GM21528 (cell line): Measurements from ENCODE around the gene NLGN4X.
"Not testable (repeated sequence)": the region's sequence is repeated elsewhere in the genome, so short reads cannot be mapped to it uniquely, and the experiment has no call there.

Source experiments
- ATAC-seq: cut with Tn5 transposase; IDR thresholded peaks from one replicate; pipeline ENCODE4 v1.9.1; 2021; ENCODE audit warnings: mild to moderate bottlenecking, moderate library complexity; ENCODE audit not compliant: unreplicated experiment, low FRiP score

The NLGN4X gene

DNA sequence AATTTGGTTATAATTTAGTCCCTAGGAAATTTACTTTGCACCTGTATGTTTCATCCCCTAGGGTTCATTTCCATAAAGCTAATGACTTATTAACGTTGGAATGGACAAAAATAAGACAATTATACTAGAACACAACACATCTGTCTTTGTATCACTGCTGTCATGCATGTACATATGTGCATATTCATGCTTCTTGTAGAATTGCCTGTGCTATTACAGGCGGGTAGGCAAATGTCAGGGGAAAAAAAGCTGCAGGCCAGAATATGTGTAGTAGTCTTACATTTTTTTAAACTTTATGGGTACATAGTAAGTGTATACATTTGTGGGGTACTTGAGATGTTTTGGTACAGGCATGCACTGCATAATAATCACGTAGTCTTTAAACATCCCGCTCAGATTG lies 209.6 kb downstream of the NLGN4X start:
- ATAC-seq = no peak

DNA sequence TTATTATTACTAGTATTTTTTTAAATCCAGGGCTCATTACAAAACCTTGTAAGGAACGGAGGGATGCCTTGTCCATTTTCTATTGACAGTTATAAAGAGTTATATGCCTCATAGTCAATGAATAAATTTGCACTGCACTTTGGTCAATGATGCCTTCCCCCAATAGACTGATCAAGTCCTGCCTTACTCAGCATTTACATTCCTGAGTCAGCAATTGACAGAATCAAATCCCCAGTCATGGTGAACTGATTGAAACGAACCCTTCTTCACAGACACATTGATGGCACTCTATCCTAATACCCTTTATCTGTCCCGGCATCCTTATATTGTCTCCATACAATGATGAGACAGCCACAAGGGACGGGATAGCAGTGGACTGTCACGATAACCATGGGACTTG lies 213.2 kb downstream of the NLGN4X start:
- ATAC-seq = no peak

DNA sequence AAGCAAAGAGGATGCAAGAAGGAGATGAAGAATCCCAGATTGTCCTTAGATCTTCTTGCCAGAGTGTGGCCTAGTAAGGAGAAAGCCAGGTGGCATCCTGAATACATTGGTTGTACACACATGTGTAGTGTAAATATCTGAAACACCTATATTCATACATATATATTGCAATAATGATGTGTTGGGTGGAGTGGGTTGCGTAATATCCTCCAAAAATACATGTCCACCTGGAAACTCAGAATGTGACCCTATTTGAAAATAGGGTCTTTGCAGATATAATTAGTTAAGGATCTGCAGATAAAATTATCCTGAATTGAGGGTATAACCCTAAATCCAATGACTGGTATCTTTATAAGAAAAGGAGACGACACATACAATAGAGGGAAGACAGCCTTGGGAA lies 216.3 kb downstream of the NLGN4X start:
- ATAC-seq = no peak

- ATAC-seq = no peak
Observed at GRCh38 chrX:6005856-6006255, 222.8 kb downstream of the NLGN4X start.

DNA sequence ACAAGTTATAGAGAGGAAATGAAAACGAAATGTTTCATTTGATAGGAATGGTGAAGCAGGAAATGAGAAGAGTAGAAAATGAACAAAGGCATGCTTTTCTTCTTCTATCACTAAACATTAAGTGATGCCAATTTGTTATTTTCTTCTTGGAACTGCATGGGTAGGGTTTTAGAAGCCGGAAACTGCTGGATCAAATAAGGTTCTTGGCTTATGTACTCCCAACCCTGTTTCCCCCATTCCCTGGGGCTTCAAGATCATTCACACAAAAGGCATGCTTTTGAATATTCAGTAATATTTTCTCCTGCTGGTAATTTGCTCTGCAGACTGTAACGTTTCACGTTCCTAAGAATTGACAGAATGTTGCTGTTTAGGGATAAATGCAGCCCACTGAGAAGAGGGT lies 224.1 kb downstream of the NLGN4X start:
- no peak for ATAC-seq

GRCh38 chrX:6002056-6002455 lies 226.6 kb downstream of the NLGN4X start:
- no peak for ATAC-seq

- ATAC-seq = no peak
Observed at GRCh38 chrX:5998901-5999300, 229.8 kb downstream of the NLGN4X start.

DNA sequence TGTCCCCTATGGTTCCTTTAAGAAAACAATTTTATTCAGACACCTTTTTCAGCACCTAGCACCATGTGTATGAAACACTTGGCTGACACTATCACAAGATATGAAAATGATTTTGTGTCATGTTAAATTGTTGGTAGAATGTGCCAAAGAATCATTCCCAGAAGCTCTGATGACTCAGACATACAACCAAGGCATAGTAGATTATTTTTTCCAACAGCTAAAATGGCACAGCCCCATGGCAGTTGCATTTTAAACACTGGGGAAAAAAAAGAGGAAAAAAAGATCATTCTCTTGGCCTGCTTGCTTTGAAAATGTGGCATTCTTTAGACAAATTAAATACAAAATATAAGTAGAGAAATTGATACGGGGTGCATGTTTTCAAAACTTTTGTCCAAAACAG lies 230.2 kb downstream of the NLGN4X start:
- no peak for ATAC-seq

DNA sequence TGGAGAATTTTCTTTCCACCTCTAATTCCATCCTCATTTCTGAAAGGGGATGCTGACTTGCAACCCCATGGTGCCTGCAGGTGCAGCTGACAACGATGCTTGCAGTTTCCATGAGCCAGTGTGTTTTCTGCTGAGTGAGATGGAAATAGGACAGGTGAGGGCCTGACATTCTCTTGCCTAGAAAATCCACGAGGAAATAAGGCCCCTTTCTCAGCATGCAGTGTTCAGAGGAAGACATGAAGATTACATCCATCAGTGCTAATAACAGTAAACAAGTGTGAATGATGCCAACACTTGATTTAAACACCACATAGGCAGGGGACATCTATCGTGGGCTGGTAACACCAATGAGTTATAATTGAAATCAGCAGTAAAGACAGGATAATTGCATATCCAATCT lies 237.3 kb downstream of the NLGN4X start:
- no peak for ATAC-seq

DNA sequence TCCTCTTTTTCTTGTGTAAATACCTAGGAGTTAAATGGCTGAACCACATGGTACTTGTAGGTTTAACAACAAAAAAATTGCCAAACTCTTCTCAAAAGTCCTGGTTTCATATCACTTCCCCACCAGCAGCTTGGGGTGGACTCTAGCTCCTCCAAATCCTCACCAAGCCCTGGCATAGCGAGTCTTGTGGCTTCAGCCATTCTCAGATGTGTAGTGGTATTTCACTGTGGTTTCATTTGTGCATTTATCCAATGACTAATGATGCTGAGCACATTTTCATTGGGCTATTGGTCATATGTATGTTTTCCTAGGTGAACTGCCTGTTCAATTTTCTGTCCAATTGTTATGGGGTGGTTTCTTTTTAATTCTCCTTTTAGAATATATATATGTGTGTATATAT lies 249.3 kb downstream of the NLGN4X start:
- ATAC-seq = no peak

DNA sequence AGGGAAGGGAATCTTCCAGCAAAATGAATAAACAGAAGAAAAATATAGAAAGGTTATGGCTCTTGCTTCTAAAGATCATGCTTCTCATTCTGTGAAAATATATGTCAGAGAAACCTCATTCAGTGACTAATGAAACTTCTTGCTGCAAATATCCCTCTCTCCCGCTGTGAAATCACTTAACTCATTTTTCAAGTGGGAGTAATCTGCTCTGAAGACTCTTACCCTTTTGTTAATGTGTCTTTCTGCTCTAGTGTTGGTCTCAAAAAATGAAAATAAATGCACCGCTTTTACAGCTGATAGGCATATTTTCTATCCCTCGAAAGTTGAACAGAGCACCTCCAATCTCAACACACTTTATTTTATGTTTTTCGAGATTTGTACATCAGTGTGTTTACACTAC lies 252.3 kb downstream of the NLGN4X start:
- no peak for ATAC-seq

- ATAC-seq = no peak
Observed at GRCh38 chrX:5971300-5971699, 257.4 kb downstream of the NLGN4X start.

DNA sequence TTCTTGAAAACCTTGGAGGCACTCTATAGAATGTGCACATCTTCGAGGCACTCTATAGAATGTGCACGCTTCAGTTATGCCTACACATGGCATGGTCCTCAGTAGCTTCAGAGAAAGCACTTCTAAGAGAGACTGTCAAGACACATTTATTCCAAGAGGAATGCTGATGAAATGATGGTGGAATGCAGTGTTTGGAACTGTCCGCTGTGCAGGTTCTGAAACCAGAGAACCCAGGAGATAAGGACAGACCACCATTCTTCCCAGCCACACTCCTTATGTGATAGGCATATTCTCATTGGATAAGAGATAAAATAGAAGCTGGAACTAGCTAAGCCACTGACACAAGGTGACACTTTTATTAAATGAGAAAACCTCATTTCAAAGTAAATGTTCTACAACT lies 263.3 kb downstream of the NLGN4X start:
- ATAC-seq = no peak

DNA sequence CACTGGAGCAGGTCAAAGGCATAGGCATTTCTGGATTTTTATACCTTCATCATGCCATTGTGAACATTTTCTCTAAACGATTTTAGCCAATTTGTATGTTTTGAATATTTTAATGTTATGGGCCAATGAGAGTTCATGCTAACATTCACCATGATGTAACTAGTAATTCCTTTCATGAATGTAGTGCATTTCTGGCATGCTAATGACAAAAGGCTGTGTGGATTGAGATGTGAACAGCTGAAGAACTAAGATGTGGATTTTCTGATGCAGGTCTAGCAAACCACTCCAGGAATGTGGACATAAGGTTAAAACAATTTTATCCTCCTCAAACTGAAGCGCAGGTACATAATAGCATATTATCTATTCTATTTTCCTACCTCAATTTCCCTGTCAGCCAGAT lies 269.4 kb downstream of the NLGN4X start:
- no peak for ATAC-seq

DNA sequence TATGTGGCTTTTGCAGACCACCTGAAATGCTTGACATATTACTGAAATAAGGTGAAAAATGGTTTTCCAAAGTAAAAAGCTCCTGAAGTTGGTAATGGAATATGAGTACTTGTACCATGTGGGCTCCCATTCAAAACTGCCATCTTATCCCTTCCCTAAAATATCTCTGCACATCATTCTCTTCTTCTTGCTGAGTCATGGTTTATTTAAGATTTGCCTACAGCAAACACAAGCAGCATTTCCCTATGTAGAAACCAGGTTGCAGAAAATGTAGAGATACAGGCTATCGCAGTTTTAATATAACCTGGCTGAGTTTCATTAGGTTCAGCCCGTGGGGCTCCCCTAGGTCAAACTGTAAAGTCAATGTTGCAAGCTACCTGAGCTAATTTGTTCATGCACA lies 270.1 kb downstream of the NLGN4X start:
- no peak for ATAC-seq

GRCh38 chrX:5957506-5957905 lies 271.2 kb downstream of the NLGN4X start:
- ATAC-seq = no peak

DNA sequence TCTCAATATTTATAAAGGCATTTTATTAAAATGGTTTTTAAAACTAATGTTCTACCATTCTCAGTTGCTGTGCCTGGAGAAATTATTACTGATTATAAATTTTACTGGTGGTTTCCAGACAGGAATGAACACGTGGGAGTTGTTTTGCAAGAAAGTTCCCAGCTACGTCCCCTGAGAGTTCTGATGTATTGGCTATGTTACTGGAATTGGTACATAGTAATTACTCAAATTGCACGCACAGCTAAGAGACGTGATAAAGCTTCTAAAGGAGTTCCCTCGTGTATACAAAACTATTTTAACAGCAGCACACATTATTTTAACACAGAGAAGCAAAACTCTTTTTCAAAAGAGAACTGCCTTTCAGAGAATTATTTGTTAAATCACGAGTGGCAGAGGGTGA lies 292.2 kb downstream of the NLGN4X start:
- ATAC-seq = no peak

GRCh38 chrX:5928224-5928623 lies 300.4 kb downstream of the NLGN4X start:
- ATAC-seq = no peak

DNA sequence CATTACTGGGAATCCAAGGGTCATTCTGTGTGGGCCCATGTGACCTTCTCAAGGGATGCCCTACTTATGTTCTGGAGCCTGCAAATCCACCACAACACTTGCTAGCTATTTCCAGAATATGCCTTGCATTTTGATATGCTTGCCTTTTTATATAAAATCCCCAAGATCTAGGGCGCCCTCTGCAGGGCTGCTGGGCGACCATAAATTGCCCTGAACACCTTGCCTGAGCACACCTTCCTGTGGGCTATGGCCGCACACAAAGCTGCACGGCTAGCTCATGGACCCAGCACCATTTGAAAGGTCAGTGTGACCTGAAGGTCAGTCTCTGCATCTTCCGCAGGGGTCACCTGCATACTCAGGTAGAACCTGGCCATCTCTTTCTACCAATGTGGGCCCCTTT lies 311.7 kb downstream of the NLGN4X start:
- no peak for ATAC-seq

- no peak for ATAC-seq
Observed at GRCh38 chrX:5915783-5916182, 312.9 kb downstream of the NLGN4X start.

DNA sequence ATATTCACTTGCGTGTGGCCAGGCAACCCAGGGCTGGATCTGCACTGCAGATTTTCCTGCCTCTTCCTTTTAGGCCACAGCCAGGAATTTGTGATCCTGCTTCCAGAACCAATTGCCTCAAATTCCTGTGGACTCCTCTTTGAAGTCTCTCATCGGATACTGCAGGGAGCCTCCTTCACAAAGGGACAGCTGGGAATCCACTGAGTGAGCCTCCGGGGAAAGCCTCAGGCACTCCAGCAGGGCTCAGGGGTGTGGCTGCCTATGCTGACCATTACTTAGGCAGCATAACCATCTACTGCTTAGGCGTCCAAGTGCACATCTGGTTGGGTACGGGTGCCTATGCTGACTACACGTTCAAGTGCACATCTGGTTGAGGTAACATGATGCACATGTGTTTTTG lies 321.5 kb downstream of the NLGN4X start:
- ATAC-seq = no peak

GRCh38 chrX:5903586-5904190 lies 325.0 kb downstream of the NLGN4X start:
- ATAC-seq = not testable (repeated sequence)

DNA sequence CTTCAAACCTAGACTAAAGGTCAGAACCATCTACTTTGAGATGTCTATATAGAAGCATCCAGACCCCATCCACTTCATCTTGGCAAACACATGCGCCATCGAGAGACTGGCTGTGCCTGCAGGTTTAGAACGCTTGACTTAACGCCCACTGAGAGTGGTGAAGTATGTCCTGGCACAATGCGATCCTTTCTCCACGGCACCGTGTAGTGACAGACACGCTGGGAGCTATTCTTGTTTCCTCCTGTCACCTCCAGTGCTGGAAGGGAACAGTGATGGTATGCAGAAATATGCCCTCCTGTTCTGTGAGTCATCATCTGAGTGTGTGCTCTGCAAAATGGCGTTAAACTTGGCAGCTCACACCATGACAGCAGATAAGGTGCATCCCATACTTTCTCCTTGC lies 330.2 kb downstream of the NLGN4X start:
- no peak for ATAC-seq
